Activated CD8-positive, alpha-beta T cell treated with anti-CD3 and anti-CD28 coated beads for 36 hours (primary cell): ENCODE measurements around the gene IGFL3. TPM values are rescaled to one million over a fixed set of nuclear protein-coding genes. Genes with fewer than 3 reads are reported as not detected.
A peak's percentile ranks its signal among the peaks of the same experiment; 100 is the strongest.

ENCODE experiments used
- ATAC-seq: fragments of 200-7000 bp; cut with Tn5 transposase; one replicate; pipeline ENCODE4 v1.10.0; 2021; ENCODE audit warnings: mild to moderate bottlenecking, moderate library complexity
- CTCF ChIA-PET: fragments of 350-600 bp; sonication (Branson Sonifier 250); formaldehyde crosslinking; loops from one replicate; lab custom pipeline; 2021; ENCODE audit warnings: antibody characterized with exemption; lab: Charles Lee
- POLR2A ChIA-PET: fragments of 350-600 bp; sonication (Branson Sonifier 250); formaldehyde crosslinking; loops from one replicate; lab custom pipeline; 2021; ENCODE audit warnings: antibody characterized with exemption; lab: Charles Lee
- DNase-seq: peaks from one replicate; pipeline ENCODE4 v3.0.0-alpha.2; 2020
- H3K27ac Mint-ChIP-seq: one replicate; pipeline ENCODE4 v1.8.0; 2021; ENCODE audit warnings: mild to moderate bottlenecking, mixed read lengths
- H3K27me3 Mint-ChIP-seq: one replicate; pipeline ENCODE4 v1.8.0; 2021; ENCODE audit warnings: mixed read lengths
- H3K36me3 Mint-ChIP-seq: one replicate; pipeline ENCODE4 v1.8.0; 2021; ENCODE audit warnings: low read depth, mixed read lengths
- H3K4me1 Mint-ChIP-seq: one replicate; pipeline ENCODE4 v1.8.0; 2021; ENCODE audit warnings: low read depth, mixed read lengths
- H3K4me3 Mint-ChIP-seq: one replicate; pipeline ENCODE4 v1.8.0; 2021; ENCODE audit warnings: mild to moderate bottlenecking, moderate library complexity, mixed read lengths
- H3K9me3 Mint-ChIP-seq: one replicate; pipeline ENCODE4 v1.8.0; 2021; ENCODE audit warnings: mixed read lengths
- CTCF ChIP-seq: fragments of 200-600 bp; IDR thresholded peaks from one replicate; pipeline ENCODE4 v1.8.0; 2022; ENCODE audit warnings: antibody characterized with exemption, mild to moderate bottlenecking
- intact Hi-C: fragments of 100-400 bp; cut with micrococcal nuclease; formaldehyde crosslinking; loops from one replicate; pipeline ENCODE4 v1.10.0; 2022
- total RNA-seq, 2 experiments: library from RNA; stranded (reverse); gene quantifications; one replicate each; pipeline ENCODE4 v1.2.3, GENCODE V29; 2021

Gene IGFL3
- total RNA-seq, 2 experiments from 2014 or later: not detected

GRCh38 chr19:46125447-46125846 lies 959 bp upstream of the IGFL3 start:
- no peak for ATAC-seq
- ChIA-PET POLR2A (interaction anchor here (0.5 kb wide), 1 partner anchor 306 kb away, joined by 3 read pairs; no protein-coding TSS in a partner anchor), CTCF (interaction anchor here (0.9 to 1.3 kb wide), 4 partner anchors 10 to 97 kb away, joined by 3 to 4 read pairs (median 4); partner anchors contain the start of gene IGFL2)
- peaks cover 56% of the 10 kb centered on the region for H3K27me3 Mint-ChIP-seq
- H3K9me3 Mint-ChIP-seq: no peaks in the 10 kb centered on the region
- intact Hi-C loops: no loop called here
- no peaks in the 10 kb centered on the region for H3K36me3 Mint-ChIP-seq
- no peak overlapping the region for H3K4me3 Mint-ChIP-seq
- DNase-seq: no peak
- no peak overlapping the region for H3K27ac Mint-ChIP-seq
- no peaks in the 10 kb centered on the region for H3K4me1 Mint-ChIP-seq
- no peak for TF ChIP-seq CTCF

- ChIA-PET POLR2A (no interaction called here), CTCF (no interaction called here)
- peaks cover 47% of the 10 kb centered on the region for H3K27me3 Mint-ChIP-seq
- ATAC-seq: no peak
- no peak overlapping the region for H3K4me3 Mint-ChIP-seq
- intact Hi-C loops: no loop called here
- H3K9me3 Mint-ChIP-seq: no peaks in the 10 kb centered on the region
- no peak for DNase-seq
- no peak for TF ChIP-seq CTCF
- no peak overlapping the region for H3K27ac Mint-ChIP-seq
- H3K36me3 Mint-ChIP-seq: no peaks in the 10 kb centered on the region
- peaks cover 19% of the 10 kb centered on the region for H3K4me1 Mint-ChIP-seq
Observed at GRCh38 chr19:46118136-46118535, 6.4 kb downstream of the IGFL3 start.

GRCh38 chr19:46116121-46116520 lies 8.4 kb downstream of the IGFL3 start:
- peaks cover 19% of the 10 kb centered on the region for H3K4me1 Mint-ChIP-seq
- H3K4me3 Mint-ChIP-seq: no peak overlapping the region
- H3K27ac Mint-ChIP-seq: no peak overlapping the region
- TF ChIP-seq CTCF: no peak
- CTCF ChIA-PET: interaction anchor here (1.0 to 2.1 kb wide), 5 partner anchors 10 to 88 kb away, joined by 3 to 11 read pairs (median 3); no protein-coding TSS in a partner anchor
- intact Hi-C loops: no loop called here
- H3K9me3 Mint-ChIP-seq: no peaks in the 10 kb centered on the region
- no peak for DNase-seq
- H3K27me3 Mint-ChIP-seq: peaks cover 56% of the 10 kb centered on the region
- no peak for ATAC-seq
- POLR2A ChIA-PET: no interaction called here
- H3K36me3 Mint-ChIP-seq: no peaks in the 10 kb centered on the region

- no peak for TF ChIP-seq CTCF
- DNase-seq (peak; percentile 88), ATAC-seq (peak; percentile 99)
- H3K36me3 Mint-ChIP-seq: no peaks in the 10 kb centered on the region
- ChIA-PET CTCF (interaction anchor here (0.7 to 2.1 kb wide), 6 partner anchors 10 to 424 kb away, joined by 3 to 11 read pairs (median 3); no protein-coding TSS in a partner anchor), POLR2A (no interaction called here)
- H3K27me3 Mint-ChIP-seq: peaks cover 57% of the 10 kb centered on the region
- H3K4me1 Mint-ChIP-seq: peaks cover 19% of the 10 kb centered on the region
- peak overlapping the region; percentile 1 for H3K4me3 Mint-ChIP-seq
- H3K9me3 Mint-ChIP-seq: no peaks in the 10 kb centered on the region
- H3K27ac Mint-ChIP-seq: peak overlapping the region; percentile 28
- intact Hi-C loops: no loop called here
Observed at GRCh38 chr19:46115396-46116106, 8.9 kb downstream of the IGFL3 start.

GRCh38 chr19:46113726-46114125 lies 10.8 kb downstream of the IGFL3 start:
- H3K27me3 Mint-ChIP-seq: peaks cover 52% of the 10 kb centered on the region
- ChIA-PET POLR2A (no interaction called here), CTCF (no interaction called here)
- ATAC-seq (no peak), DNase-seq (no peak)
- no peaks in the 10 kb centered on the region for H3K36me3 Mint-ChIP-seq
- peaks cover 19% of the 10 kb centered on the region for H3K4me1 Mint-ChIP-seq
- H3K27ac Mint-ChIP-seq: no peak overlapping the region
- peaks cover 2% of the 10 kb centered on the region for H3K9me3 Mint-ChIP-seq
- no peak overlapping the region for H3K4me3 Mint-ChIP-seq
- no peak for TF ChIP-seq CTCF
- intact Hi-C loops: no loop called here
